PC-9 (cell line): ENCODE measurements around the gene PLEKHA7. TPM values are rescaled to one million over a fixed set of nuclear protein-coding genes. Genes with fewer than 3 reads are reported as not detected.

ENCODE experiments used
- BruUV-seq: library from RNA; stranded (reverse); fragments of 400-500 nt; replicated peaks from 2 replicates; lab custom pipeline; 2021; lab: Mats Ljungman, UMichigan
- CTCF ChIA-PET: fragments of 300-600 bp; sonication (Branson Sonifier 250); formaldehyde crosslinking; loops from one replicate; lab custom pipeline; 2022; ENCODE audit warnings: antibody characterized with exemption; lab: Charles Lee
- POLR2A ChIA-PET: fragments of 300-600 bp; sonication (Branson Sonifier 250); formaldehyde crosslinking; loops from one replicate; lab custom pipeline; 2022; ENCODE audit warnings: antibody characterized with exemption; ENCODE audit not compliant: unreplicated experiment; lab: Charles Lee
- DNase-seq, 2 experiments: peaks; one replicate each; pipeline versions ENCODE4 v3.0.0 to v3.0.0-alpha.2; 2015 to 2022; ENCODE audit warnings: mixed read lengths in 1 of 2
- H2AFZ ChIP-seq: fragments of 200-600 bp; sonication (generic); 2 replicates; pipeline ENCODE4 v1.8.1; 2017; ENCODE audit warnings: antibody characterized with exemption
- H3F3A ChIP-seq: fragments of 200-600 bp; sonication (generic); 2 replicates; pipeline ENCODE4 v1.8.1; 2017; ENCODE audit warnings: antibody characterized with exemption, mild to moderate bottlenecking, low read depth; ENCODE audit not compliant: insufficient read depth
- H3K27ac ChIP-seq: fragments of 200-600 bp; sonication (generic); 2 replicates; pipeline ENCODE4 v1.6.1; 2016; ENCODE audit warnings: mixed run types
- H3K27me3 ChIP-seq: fragments of 200-600 bp; sonication (generic); 2 replicates; pipeline ENCODE4 v1.6.1; 2016; ENCODE audit warnings: low read depth, mixed run types; ENCODE audit not compliant: insufficient read depth
- H3K36me3 ChIP-seq: fragments of 200-600 bp; sonication (generic); 2 replicates; pipeline ENCODE4 v1.6.1; 2016; ENCODE audit warnings: low read depth, mixed run types
- H3K4me1 ChIP-seq: fragments of 200-600 bp; sonication (generic); replicated peaks from 2 replicates; pipeline ENCODE4 v1.6.1; 2016; ENCODE audit warnings: mixed run types; ENCODE audit not compliant: insufficient read depth
- H3K4me2 ChIP-seq: fragments of 200-600 bp; sonication (generic); 2 replicates; pipeline ENCODE4 v1.6.1; 2017; ENCODE audit warnings: mixed run types
- H3K4me3 ChIP-seq: fragments of 200-600 bp; sonication (generic); 2 replicates; pipeline ENCODE4 v1.6.1; 2016; ENCODE audit warnings: mixed run types
- H3K79me2 ChIP-seq: fragments of 200-600 bp; sonication (generic); 2 replicates; pipeline ENCODE4 v1.6.1; 2017; ENCODE audit warnings: low read depth, mixed run types
- H3K9me2 ChIP-seq: fragments of 200-600 bp; sonication (generic); 2 replicates; pipeline ENCODE4 v1.8.1; 2017; ENCODE audit warnings: mild to moderate bottlenecking; ENCODE audit not compliant: insufficient read depth
- H3K9me3 ChIP-seq: fragments of 200-600 bp; sonication (generic); 2 replicates; pipeline ENCODE4 v1.8.1; 2016; ENCODE audit warnings: low read depth; ENCODE audit not compliant: insufficient read depth
- H4K20me1 ChIP-seq: fragments of 200-600 bp; sonication (generic); 2 replicates; pipeline ENCODE4 v1.8.1; 2017; ENCODE audit not compliant: insufficient read depth
- EZH2 ChIP-seq: fragments of 200-600 bp; sonication (generic); IDR thresholded peaks from 2 replicates; pipeline ENCODE4 v1.8.0; 2017; ENCODE audit warnings: antibody characterized with exemption, low read depth
- intact Hi-C: fragments of 100-400 bp; cut with micrococcal nuclease; formaldehyde crosslinking; loops from one replicate; pipeline ENCODE4 v1.10.0; 2022; ENCODE audit not compliant: unreplicated experiment
- total RNA-seq: library from RNA; stranded (reverse); gene quantifications from 2 replicates; pipeline ENCODE4 v1.2.3, GENCODE V29; 2021
- TF ChIP-seq, protein P1 (sequence below): fragments of 200-600 bp; sonication (generic); conservative IDR thresholded peaks from 2 replicates; pipeline ENCODE4 v1.6.1; 2017; ENCODE audit warnings: mixed run types, antibody characterized with exemption, mild to moderate bottlenecking, moderate library complexity

Gene PLEKHA7
- total RNA-seq, 1 experiment from 2014 or later: 26.9 TPM

- Histone ChIP-seq H3K9me2 (no peaks in the 10 kb centered on the region), H3K4me3 (no peak overlapping the region), H3K4me2 (no peak overlapping the region), H3K36me3 (no peaks in the 10 kb centered on the region; the same call in 1 of the 2 replicates), H3K27me3 (no peaks in the 10 kb centered on the region), H2AFZ (no peak overlapping the region), H3K9me3 (no peaks in the 10 kb centered on the region), H3K79me2 (peaks cover 24% of the 10 kb centered on the region), H4K20me1 (no peaks in the 10 kb centered on the region), H3K4me1 (peaks cover 29% of the 10 kb centered on the region), H3F3A (peaks cover 19% of the 10 kb centered on the region), H3K27ac (no peak overlapping the region)
- DNase-seq: no peak
- ChIA-PET CTCF (no interaction called here), POLR2A (interaction anchor here (0.6 kb wide), 1 partner anchor 164 kb away, joined by 4 read pairs; no protein-coding TSS in a partner anchor)
- no TSS peak for BruUV-seq
- intact Hi-C loops: no loop called here
- TF ChIP-seq, protein P1, sequence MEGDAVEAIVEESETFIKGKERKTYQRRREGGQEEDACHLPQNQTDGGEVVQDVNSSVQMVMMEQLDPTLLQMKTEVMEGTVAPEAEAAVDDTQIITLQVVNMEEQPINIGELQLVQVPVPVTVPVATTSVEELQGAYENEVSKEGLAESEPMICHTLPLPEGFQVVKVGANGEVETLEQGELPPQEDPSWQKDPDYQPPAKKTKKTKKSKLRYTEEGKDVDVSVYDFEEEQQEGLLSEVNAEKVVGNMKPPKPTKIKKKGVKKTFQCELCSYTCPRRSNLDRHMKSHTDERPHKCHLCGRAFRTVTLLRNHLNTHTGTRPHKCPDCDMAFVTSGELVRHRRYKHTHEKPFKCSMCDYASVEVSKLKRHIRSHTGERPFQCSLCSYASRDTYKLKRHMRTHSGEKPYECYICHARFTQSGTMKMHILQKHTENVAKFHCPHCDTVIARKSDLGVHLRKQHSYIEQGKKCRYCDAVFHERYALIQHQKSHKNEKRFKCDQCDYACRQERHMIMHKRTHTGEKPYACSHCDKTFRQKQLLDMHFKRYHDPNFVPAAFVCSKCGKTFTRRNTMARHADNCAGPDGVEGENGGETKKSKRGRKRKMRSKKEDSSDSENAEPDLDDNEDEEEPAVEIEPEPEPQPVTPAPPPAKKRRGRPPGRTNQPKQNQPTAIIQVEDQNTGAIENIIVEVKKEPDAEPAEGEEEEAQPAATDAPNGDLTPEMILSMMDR: no peak
- no peak for TF ChIP-seq EZH2
These were observed 6.6 kb upstream of the PLEKHA7 start for GRCh38 chr11:17020831-17021230.

DNA sequence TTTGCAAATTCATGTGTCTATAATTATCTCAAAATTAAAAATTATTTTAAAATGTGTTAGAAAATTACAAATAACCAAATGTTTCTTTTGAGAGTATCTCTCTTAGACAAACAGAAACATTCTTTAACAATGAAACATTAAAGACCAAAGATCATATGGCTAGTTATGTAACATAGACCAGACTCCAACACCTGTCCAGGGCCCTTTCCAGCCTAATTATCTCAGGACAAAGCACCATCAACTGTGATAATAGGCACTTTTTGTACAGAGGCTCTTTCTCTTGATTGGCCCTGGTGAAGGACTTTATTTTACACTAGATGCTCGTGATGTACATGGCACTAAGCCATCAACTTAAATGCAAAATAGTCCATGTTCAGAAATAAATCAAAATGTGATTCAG, 5.0 kb upstream of the PLEKHA7 start:
- Histone ChIP-seq H2AFZ (no peak overlapping the region), H3K36me3 (no peaks in the 10 kb centered on the region; the same call in 1 of the 2 replicates), H3K9me3 (no peaks in the 10 kb centered on the region), H3K4me3 (no peak overlapping the region), H3F3A (peaks cover 27% of the 10 kb centered on the region), H4K20me1 (no peaks in the 10 kb centered on the region), H3K9me2 (no peaks in the 10 kb centered on the region), H3K4me1 (peaks cover 34% of the 10 kb centered on the region), H3K4me2 (peak overlapping the region; percentile 14; the same call in 1 of the 2 replicates), H3K27me3 (no peaks in the 10 kb centered on the region), H3K27ac (peak overlapping the region; percentile 52), H3K79me2 (peaks cover 29% of the 10 kb centered on the region)
- ChIA-PET CTCF (no interaction called here), POLR2A (no interaction called here)
- no TSS peak for BruUV-seq
- intact Hi-C loops: loop anchor here (5.0 kb wide), 1 partner anchor 43 kb away; no protein-coding TSS in a partner anchor
- no peak for TF ChIP-seq EZH2
- TF ChIP-seq, protein P1: no peak
- peak in 1 of 2 experiments; percentile 61 for DNase-seq

GRCh38 chr11:17015627-17016126, 1.5 kb upstream of the PLEKHA7 start:
- peak overlapping the region; percentile 89 for H3K4me3 ChIP-seq
- no peaks in the 10 kb centered on the region for H3K9me2 ChIP-seq
- no peaks in the 10 kb centered on the region for H4K20me1 ChIP-seq
- no peaks in the 10 kb centered on the region for H3K27me3 ChIP-seq
- H3K27ac ChIP-seq: peak overlapping the region; percentile 70
- TF ChIP-seq, protein P1: no peak
- TF ChIP-seq EZH2: no peak
- H3F3A ChIP-seq: peaks cover 53% of the 10 kb centered on the region
- peaks cover 49% of the 10 kb centered on the region for H3K79me2 ChIP-seq
- no peaks in the 10 kb centered on the region for H3K9me3 ChIP-seq
- CTCF ChIA-PET: no interaction called here
- peaks cover 54% of the 10 kb centered on the region for H3K4me1 ChIP-seq
- H3K4me2 ChIP-seq: peak overlapping the region; percentile 85
- H3K36me3 ChIP-seq: no peaks in the 10 kb centered on the region
- DNase-seq: no peak
- peak overlapping the region; percentile 89; the same call in 1 of the 2 replicates for H2AFZ ChIP-seq
- POLR2A ChIA-PET: interaction anchor here (0.6 kb wide), 2 partner anchors 52 to 60 kb away, joined by 5 to 30 read pairs; no protein-coding TSS in a partner anchor
- intact Hi-C loops: loop anchor here (1.0 to 5.0 kb wide), 3 partner anchors 47 to 69 kb away; no protein-coding TSS in a partner anchor
- BruUV-seq: TSS peak; percentile 20
